H9 (cell line): Measurements from ENCODE around the gene TNC. TPM values are rescaled to one million over a fixed set of nuclear protein-coding genes. Genes with fewer than 3 reads are reported as not detected.

Experiments used
- DNase-seq: peaks from one replicate; pipeline ENCODE4 v3.0.0-alpha.2; 2017
- H2AFZ ChIP-seq: one replicate; pipeline ENCODE4 v1.6.1; 2013; ENCODE audit warnings: mild to moderate bottlenecking, low read length, control low read depth, moderate library complexity
- H2AK5ac ChIP-seq: 2 replicates; pipeline ENCODE4 v1.6.1; 2013; ENCODE audit warnings: low read length, control low read depth, mixed read lengths; ENCODE audit not compliant: insufficient read length
- H2BK120ac ChIP-seq: one replicate; pipeline ENCODE4 v1.6.1; 2013; ENCODE audit warnings: low read depth, mild to moderate bottlenecking, low read length, control low read depth, inconsistent platforms; ENCODE audit not compliant: poor library complexity, severe bottlenecking
- H2BK12ac ChIP-seq: 2 replicates; pipeline ENCODE4 v1.6.1; 2013; ENCODE audit warnings: low read length, control low read depth, mixed read lengths, low read depth; ENCODE audit not compliant: insufficient read length
- H2BK15ac ChIP-seq: 2 replicates; pipeline ENCODE4 v1.6.1; 2013; ENCODE audit warnings: low read depth, low read length, control low read depth
- H2BK20ac ChIP-seq: one replicate; pipeline ENCODE4 v1.6.1; 2013; ENCODE audit warnings: low read depth, mild to moderate bottlenecking, low read length, control low read depth, inconsistent platforms; ENCODE audit not compliant: poor library complexity, severe bottlenecking
- H2BK5ac ChIP-seq: 2 replicates; pipeline ENCODE4 v1.6.1; 2013; ENCODE audit warnings: low read length, control low read depth, mixed read lengths; ENCODE audit not compliant: insufficient read length
- H3K14ac ChIP-seq: 2 replicates; pipeline ENCODE4 v1.6.1; 2013; ENCODE audit warnings: low read length, control low read depth; ENCODE audit not compliant: insufficient read depth
- H3K18ac ChIP-seq: 2 replicates; pipeline ENCODE4 v1.6.1; 2013; ENCODE audit warnings: low read depth, mild to moderate bottlenecking, mixed read lengths, low read length, control low read depth; ENCODE audit not compliant: insufficient read length
- H3K23ac ChIP-seq: 2 replicates; pipeline ENCODE4 v1.6.1; 2013; ENCODE audit warnings: low read length, control low read depth, mixed read lengths, low read depth; ENCODE audit not compliant: insufficient read length
- H3K23me2 ChIP-seq: 2 replicates; pipeline ENCODE4 v1.6.1; 2013; ENCODE audit warnings: low read depth, mild to moderate bottlenecking, mixed read lengths, low read length, control low read depth; ENCODE audit not compliant: insufficient read length, poor library complexity, severe bottlenecking
- H3K27ac ChIP-seq: 2 replicates; pipeline ENCODE4 v1.5.1; 2013; ENCODE audit warnings: low read length, control low read depth, mixed read lengths, low read depth; ENCODE audit not compliant: insufficient read length
- H3K27me3 ChIP-seq: 2 replicates; pipeline ENCODE4 v1.6.1; 2013; ENCODE audit warnings: low read length, control low read depth, inconsistent platforms; ENCODE audit not compliant: insufficient read depth
- H3K4ac ChIP-seq: 2 replicates; pipeline ENCODE4 v1.6.1; 2013; ENCODE audit warnings: low read depth, mild to moderate bottlenecking, control low read depth, inconsistent platforms, low read length, moderate library complexity
- H3K4me1 ChIP-seq: 2 replicates; pipeline ENCODE4 v1.6.1; 2013; ENCODE audit warnings: low read length, control low read depth, inconsistent platforms; ENCODE audit not compliant: insufficient read depth
- H3K4me2 ChIP-seq: 2 replicates; pipeline ENCODE4 v1.6.1; 2013; ENCODE audit warnings: low read length, control low read depth, mixed read lengths; ENCODE audit not compliant: insufficient read length, insufficient read depth
- H3K56ac ChIP-seq: 2 replicates; pipeline ENCODE4 v1.6.1; 2013; ENCODE audit warnings: low read depth, mild to moderate bottlenecking, mixed read lengths, low read length, control low read depth; ENCODE audit not compliant: insufficient read length
- H3K79me1 ChIP-seq: 2 replicates; pipeline ENCODE4 v1.6.1; 2013; ENCODE audit warnings: low read depth, mild to moderate bottlenecking, moderate library complexity, low read length, control low read depth, inconsistent platforms; ENCODE audit not compliant: insufficient read depth, poor library complexity, severe bottlenecking
- H3K79me2 ChIP-seq: 2 replicates; pipeline ENCODE4 v1.6.1; 2013; ENCODE audit warnings: low read length, control low read depth, inconsistent platforms; ENCODE audit not compliant: insufficient read depth
- H3K9ac ChIP-seq: 2 replicates; pipeline ENCODE4 v1.6.1; 2013; ENCODE audit warnings: low read length, control low read depth, mixed read lengths; ENCODE audit not compliant: insufficient read length; ENCODE audit errors: extremely low read depth
- H3K9me3 ChIP-seq: one replicate; pipeline ENCODE4 v1.6.1; 2013; ENCODE audit warnings: low read depth, low read length, inconsistent platforms; ENCODE audit not compliant: control insufficient read depth
- H3T11ph ChIP-seq: one replicate; pipeline ENCODE4 v1.6.1; 2013; ENCODE audit warnings: mild to moderate bottlenecking, low read length, control low read depth, inconsistent platforms
- H4K20me1 ChIP-seq: one replicate; pipeline ENCODE4 v1.6.1; 2013; ENCODE audit not compliant: control insufficient read depth, insufficient read length, insufficient read depth
- H4K5ac ChIP-seq: 2 replicates; pipeline ENCODE4 v1.6.1; 2013; ENCODE audit warnings: low read depth, mild to moderate bottlenecking, mixed read lengths, low read length, control low read depth; ENCODE audit not compliant: insufficient read length
- H4K8ac ChIP-seq: replicated peaks from 2 replicates; pipeline ENCODE4 v1.6.1; 2013; ENCODE audit warnings: low read length, control low read depth, mixed read lengths, low read depth; ENCODE audit not compliant: insufficient read length
- H4K91ac ChIP-seq: 2 replicates; pipeline ENCODE4 v1.6.1; 2013; ENCODE audit warnings: low read depth, mild to moderate bottlenecking, moderate library complexity, mixed read lengths, low read length, control low read depth; ENCODE audit not compliant: insufficient read length
- H3K27ac Mint-ChIP-seq, 3 experiments: 2 replicates in 2 of 3; 3 replicates in 1 of 3; pipeline ENCODE4 v1.8.0; 2020 to 2021; ENCODE audit warnings: mixed read lengths in 3 of 3, mild to moderate bottlenecking in 1 of 3, moderate library complexity in 1 of 3
- H3K27me3 Mint-ChIP-seq: 2 replicates; pipeline ENCODE4 v1.8.0; 2021; ENCODE audit warnings: low read depth, mild to moderate bottlenecking, moderate library complexity, mixed read lengths
- H3K36me3 Mint-ChIP-seq, 3 experiments: 2 replicates in 2 of 3; 3 replicates in 1 of 3; pipeline ENCODE4 v1.8.0; 2020 to 2021; ENCODE audit warnings: low read depth in 3 of 3, mixed read lengths in 3 of 3; ENCODE audit not compliant: insufficient read depth in 1 of 3
- H3K4me1 Mint-ChIP-seq, 2 experiments: 2 replicates each; pipeline ENCODE4 v1.8.0; 2020; ENCODE audit warnings: mixed read lengths in 2 of 2
- H3K4me3 Mint-ChIP-seq, 2 experiments: 2 replicates in 1 of 2; 3 replicates in 1 of 2; pipeline ENCODE4 v1.8.0; 2020 to 2021; ENCODE audit warnings: mild to moderate bottlenecking in 2 of 2, mixed read lengths in 2 of 2, moderate library complexity in 1 of 2
- H3K9me3 Mint-ChIP-seq, 2 experiments: 2 replicates in 1 of 2; 3 replicates in 1 of 2; pipeline ENCODE4 v1.8.0; 2020; ENCODE audit warnings: mild to moderate bottlenecking in 2 of 2, mixed read lengths in 2 of 2, moderate library complexity in 1 of 2
- WGBS: extraction: QIAGEN DNeasy Blood & Tissue Kit; methylation state at CpG from one replicate; pipeline ENCODE4 v1.1.7; 2013; ENCODE audit warnings: missing lambda C conversion rate, low lambda C conversion rate, mixed read lengths; ENCODE audit not compliant: insufficient read length; ENCODE audit errors: extremely low coverage; 5-methylcytosine and 5-hydroxymethylcytosine counted together
- total RNA-seq: library from RNA; stranded (reverse); gene quantifications from 2 replicates; pipeline ENCODE4 v1.2.1, GENCODE V29; 2021
- TF ChIP-seq, protein P1 (sequence below): fragments of 200-600 bp; sonication (generic); conservative IDR thresholded peaks from 3 replicates; pipeline ENCODE4 v1.8.0; 2021; ENCODE audit warnings: antibody characterized with exemption, mild to moderate bottlenecking

Gene TNC
- total RNA-seq, 1 experiment from 2014 or later = 0.63 TPM

DNA sequence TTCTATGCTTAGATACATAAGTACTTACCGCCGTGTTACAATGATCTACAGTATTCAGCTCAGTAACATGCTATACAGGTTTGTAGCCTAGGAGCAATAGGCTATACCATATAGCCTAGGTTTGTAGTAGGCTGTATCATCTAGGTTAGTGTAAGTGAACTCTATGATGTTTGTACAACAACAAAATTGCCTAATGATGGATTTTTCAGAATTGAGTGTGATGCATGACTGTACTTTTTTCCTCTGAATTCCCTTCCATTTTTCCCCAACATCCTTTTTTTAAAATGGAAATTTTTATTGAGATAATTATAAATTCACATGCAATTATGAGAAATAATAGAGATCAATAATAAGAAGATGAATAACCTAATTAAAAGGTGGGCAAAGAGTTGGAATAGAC lies 119.6 kb downstream of the TNC start:
- TF ChIP-seq, protein P1, sequence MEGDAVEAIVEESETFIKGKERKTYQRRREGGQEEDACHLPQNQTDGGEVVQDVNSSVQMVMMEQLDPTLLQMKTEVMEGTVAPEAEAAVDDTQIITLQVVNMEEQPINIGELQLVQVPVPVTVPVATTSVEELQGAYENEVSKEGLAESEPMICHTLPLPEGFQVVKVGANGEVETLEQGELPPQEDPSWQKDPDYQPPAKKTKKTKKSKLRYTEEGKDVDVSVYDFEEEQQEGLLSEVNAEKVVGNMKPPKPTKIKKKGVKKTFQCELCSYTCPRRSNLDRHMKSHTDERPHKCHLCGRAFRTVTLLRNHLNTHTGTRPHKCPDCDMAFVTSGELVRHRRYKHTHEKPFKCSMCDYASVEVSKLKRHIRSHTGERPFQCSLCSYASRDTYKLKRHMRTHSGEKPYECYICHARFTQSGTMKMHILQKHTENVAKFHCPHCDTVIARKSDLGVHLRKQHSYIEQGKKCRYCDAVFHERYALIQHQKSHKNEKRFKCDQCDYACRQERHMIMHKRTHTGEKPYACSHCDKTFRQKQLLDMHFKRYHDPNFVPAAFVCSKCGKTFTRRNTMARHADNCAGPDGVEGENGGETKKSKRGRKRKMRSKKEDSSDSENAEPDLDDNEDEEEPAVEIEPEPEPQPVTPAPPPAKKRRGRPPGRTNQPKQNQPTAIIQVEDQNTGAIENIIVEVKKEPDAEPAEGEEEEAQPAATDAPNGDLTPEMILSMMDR = no peak
- Histone ChIP-seq H3K27me3 (no peaks in the 10 kb centered on the region), H3K23me2 (no peaks in the 10 kb centered on the region)

More for the DNA sequence above, 119.6 kb downstream of the TNC start:
- no peak overlapping the region for H2AFZ ChIP-seq
- no peak overlapping the region for H3K9ac ChIP-seq
- H3K27ac ChIP-seq = no peak overlapping the region
- Mint-ChIP-seq H3K4me1 (no peaks in the 10 kb centered on the region), H3K4me3 (no peak overlapping the region), H3K27me3 (peaks cover 69% of the 10 kb centered on the region), H3K9me3 (no peaks in the 10 kb centered on the region), H3K36me3 (no peaks in the 10 kb centered on the region), H3K27ac (no peak overlapping the region)
- no CpG with 5 or more reads among the region's 2 CpGs for WGBS
- H3K18ac ChIP-seq = no peak overlapping the region
- no peak overlapping the region for H2BK5ac ChIP-seq
- no peak overlapping the region for H2BK120ac ChIP-seq
- no peak overlapping the region for H3K23ac ChIP-seq
- no peak overlapping the region for H3K14ac ChIP-seq
- H4K91ac ChIP-seq = no peak overlapping the region
- H4K5ac ChIP-seq = no peak overlapping the region
- no peak overlapping the region for H2BK15ac ChIP-seq
- H3K4me2 ChIP-seq = no peak overlapping the region
- H3T11ph ChIP-seq = no peak overlapping the region
- no peaks in the 10 kb centered on the region for H3K9me3 ChIP-seq
- H3K4ac ChIP-seq = no peak overlapping the region
- no peaks in the 10 kb centered on the region; the same call in 1 of the 2 replicates for H3K79me2 ChIP-seq
- H4K8ac ChIP-seq = no peak overlapping the region
- no peak overlapping the region for H3K56ac ChIP-seq
- no peaks in the 10 kb centered on the region for H4K20me1 ChIP-seq
- H2AK5ac ChIP-seq = no peak overlapping the region
- H2BK20ac ChIP-seq = no peak overlapping the region
- no peak for DNase-seq
- H3K79me1 ChIP-seq = no peaks in the 10 kb centered on the region
- no peaks in the 10 kb centered on the region for H3K4me1 ChIP-seq
- H2BK12ac ChIP-seq = no peak overlapping the region
